ENCODE data around the gene ESPN. TPM values are rescaled to one million over a fixed set of nuclear protein-coding genes. Genes with fewer than 3 reads are reported as not detected.
A peak's percentile ranks its signal among the peaks of the same experiment; 100 is the strongest.

The ESPN gene
- total and polyA plus RNA-seq, 2 of the 8 experiments (the other 6 are each of a cell fraction or from before 2014, with no cell fraction given), result 5.2 to 16.3 TPM

GRCh38 chr1:6486433-6487011 is 61.9 kb downstream of the ESPN start:
- Histone ChIP-seq H3K9ac (replicated peaks in 1 of 4; ENCODE audit: extremely low read depth in 1 of 4, low read depth in 3 of 4, low read length in 3 of 4) (no peak overlapping the region), H3K27me3 (replicated peaks in 1 of 4; ENCODE audit: control insufficient read depth in 3 of 4, extremely low read depth in 1 of 4, insufficient read depth in 3 of 4, low read length in 3 of 4) (peaks cover 0 to 2% (median 0%) of the 10 kb centered on the region in 4 experiments; a peak in 3 of 7 replicates), H3K4me2 (ENCODE audit: insufficient read depth in 1 of 2, low read depth in 2 of 2, low read length in 2 of 2) (peak overlapping the region; percentile 42 to 74), H2AK5ac (ENCODE audit: low read depth, low read length) (no peak overlapping the region), H3K56ac (replicated peaks; ENCODE audit: insufficient read length, low read depth, low read length) (no peak overlapping the region), H3K79me2 (ENCODE audit: control insufficient read depth in 1 of 2, insufficient read depth in 2 of 2, low read length in 2 of 2) (no peaks in the 10 kb centered on the region), H3K23ac (ENCODE audit: insufficient read length) (no peak overlapping the region), H3K18ac (ENCODE audit: extremely low read depth, low read length) (peak overlapping the region; percentile 93), H3K4ac (replicated peaks; ENCODE audit: insufficient read length, low read depth, low read length) (no peak overlapping the region), H3K4me1 (replicated peaks in 1 of 4; ENCODE audit: control insufficient read depth in 3 of 4, insufficient read depth in 4 of 4, low read length in 3 of 4) (peaks cover 0 to 24% (median 15%) of the 10 kb centered on the region in 4 experiments; a peak in 6 of 7 replicates), H3K14ac (ENCODE audit: insufficient read length) (no peak overlapping the region), H2BK120ac (replicated peaks; ENCODE audit: low read depth, low read length) (peak overlapping the region; percentile 22), H4K8ac (ENCODE audit: extremely low read depth, insufficient read depth, low read length) (peak overlapping the region; percentile 29; the same call in 1 of the 2 replicates), H2BK5ac (ENCODE audit: low read depth, low read length) (no peak overlapping the region; the same call in 1 of the 2 replicates), H4K20me1 (replicated peaks in 1 of 2; ENCODE audit: control insufficient read depth in 1 of 2, insufficient read depth in 2 of 2, low read length in 2 of 2) (peaks cover 2 to 5% of the 10 kb centered on the region in 2 experiments), H4K91ac (replicated peaks; ENCODE audit: insufficient read length, low read length) (peak overlapping the region; percentile 73), H3K36me3 (ENCODE audit: control insufficient read depth in 2 of 4, insufficient read depth in 4 of 4, low read length in 3 of 4) (no peaks in the 10 kb centered on the region; a peak in 1 of 8 replicates), H2BK20ac (ENCODE audit: low read length) (no peak overlapping the region), H2BK15ac (ENCODE audit: low read length) (0 out of 2 replicates have a peak overlapping the region, but pooled peaks have one; percentile 61), H4K5ac (ENCODE audit: insufficient read length, low read depth, low read length) (no peak overlapping the region), H3K4me3 (ENCODE audit: extremely low read depth in 1 of 4, insufficient read depth in 2 of 4, low read depth in 3 of 4, low read length in 4 of 4) (peak overlapping the region in 3 of 4 experiments; percentile 16 to 73 (median 34); a peak in 6 of 8 replicates), H3K23me2 (ENCODE audit: low read depth, low read length) (peaks cover 13% of the 10 kb centered on the region; the same call in 1 of the 2 replicates), H2BK12ac (ENCODE audit: low read depth, low read length) (no peak overlapping the region), H3K79me1 (ENCODE audit: low read depth, low read length) (peaks cover 2% of the 10 kb centered on the region; the same call in 1 of the 2 replicates), H2AFZ (ENCODE audit: low read length) (0 out of 2 replicates have a peak overlapping the region, but pooled peaks have one; percentile 24), H3K9me3 (ENCODE audit: insufficient read depth in 2 of 2, low read depth in 1 of 2, low read length in 1 of 2) (no peaks in the 10 kb centered on the region), H3K27ac (ENCODE audit: low read depth, low read length) (no peak overlapping the region)
- peak; percentile 79 to 97 for DNase-seq (ENCODE audit: low read depth in 1 of 2, low spot score in 2 of 2)
- FAIRE-seq, result peak; percentile 42
- POLR2A ChIA-PET (ENCODE audit: partially characterized antibody), result interaction anchor here (0.6 to 1.6 kb wide), 11 partner anchors 10 to 247 kb away, joined by 3 to 4 read pairs (median 3); no protein-coding TSS in a partner anchor
- CTCF ChIA-PET (ENCODE audit: partially characterized antibody), result interaction anchor here (0.6 to 12.0 kb wide), 33 partner anchors 8 to 398 kb away, joined by 3 to 168 read pairs (median 5); partner anchors contain the start of gene TNFRSF25
- WGBS, 2 experiments (ENCODE audit: extremely low coverage in 1 of 2, insufficient coverage in 1 of 2, insufficient read length in 1 of 2, insufficient replicate concordance in 2 of 2, low coverage in 1 of 2, low lambda C conversion rate in 2 of 2, missing lambda C conversion rate in 1 of 2), result 8% methylated on average over 15 of the region's 15 CpGs; no CpG with 5 or more reads in 1 of the 2 experiments
- TF ChIP-seq POLR2AphosphoS5 (IDR thresholded peaks at IDR 0.05; ENCODE audit: low read depth, low read length), result no peak
- no peak for TF ChIP-seq RNF2 (IDR thresholded peaks at IDR 0.05; ENCODE audit: borderline replicate concordance, low read depth, low read length, missing control alignments, poor library complexity, severe bottlenecking)
- TF ChIP-seq, protein P1, sequence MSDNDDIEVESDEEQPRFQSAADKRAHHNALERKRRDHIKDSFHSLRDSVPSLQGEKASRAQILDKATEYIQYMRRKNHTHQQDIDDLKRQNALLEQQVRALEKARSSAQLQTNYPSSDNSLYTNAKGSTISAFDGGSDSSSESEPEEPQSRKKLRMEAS (IDR thresholded peaks at IDR 0.05), result peak; percentile 72
- peak; percentile 56 to 70 for TF ChIP-seq RAD21 (IDR thresholded peaks at IDR 0.05 in 1 of 2, conservative IDR thresholded peaks at IDR 0.05 in 1 of 2; ENCODE audit: low read depth in 2 of 2, low read length in 2 of 2)

Data from H1 (cell line).